NCI-H2171 (cell line): ENCODE results near the gene EFNA3.

Source experiments
- DNase-seq: peaks from one replicate; lab custom pipeline; 2025; lab: John Stamatoyannopoulos, UW

Gene EFNA3

DNA sequence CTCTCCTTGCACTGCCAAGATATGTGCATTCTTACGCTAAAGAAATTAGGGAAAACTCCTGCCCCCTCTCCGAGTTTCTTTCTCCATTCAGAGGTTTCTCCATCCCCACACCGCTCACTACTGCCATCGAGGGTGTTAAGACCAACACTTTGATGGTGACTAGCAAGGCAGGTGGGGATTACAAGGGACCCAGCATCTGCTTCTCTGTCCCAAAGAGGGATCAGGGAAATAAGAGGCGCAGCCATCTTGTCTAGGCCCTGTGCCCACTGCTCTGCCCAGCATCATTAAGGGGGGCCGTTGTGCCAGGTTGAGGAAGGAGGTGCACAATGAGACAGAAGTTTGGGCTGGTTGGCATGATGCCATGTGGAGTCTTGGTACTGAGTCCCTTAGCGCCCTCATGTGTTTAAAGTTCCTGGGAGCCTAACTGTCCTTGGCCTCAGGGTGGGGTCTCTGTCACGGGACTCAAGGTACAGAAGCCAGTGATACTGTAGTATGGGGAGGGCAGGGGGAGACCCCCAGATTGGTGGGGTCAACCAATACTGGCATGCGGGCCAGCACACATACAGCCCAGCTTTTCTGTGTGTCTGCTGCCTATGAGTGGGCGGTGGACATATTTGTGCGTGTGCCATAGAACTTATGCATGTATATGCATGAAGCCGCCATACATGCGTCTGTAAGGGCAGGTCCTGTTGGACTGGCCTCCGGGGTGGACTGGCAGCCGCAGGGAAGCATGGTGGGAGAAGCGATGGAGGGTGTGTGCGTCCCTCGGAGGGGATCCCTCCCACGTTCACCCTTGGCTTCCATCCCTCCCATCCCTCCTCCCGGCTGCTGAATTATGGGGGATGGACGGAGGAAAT is 5.5 kb downstream of the EFNA3 start:
- no peak for DNase-seq

DNA sequence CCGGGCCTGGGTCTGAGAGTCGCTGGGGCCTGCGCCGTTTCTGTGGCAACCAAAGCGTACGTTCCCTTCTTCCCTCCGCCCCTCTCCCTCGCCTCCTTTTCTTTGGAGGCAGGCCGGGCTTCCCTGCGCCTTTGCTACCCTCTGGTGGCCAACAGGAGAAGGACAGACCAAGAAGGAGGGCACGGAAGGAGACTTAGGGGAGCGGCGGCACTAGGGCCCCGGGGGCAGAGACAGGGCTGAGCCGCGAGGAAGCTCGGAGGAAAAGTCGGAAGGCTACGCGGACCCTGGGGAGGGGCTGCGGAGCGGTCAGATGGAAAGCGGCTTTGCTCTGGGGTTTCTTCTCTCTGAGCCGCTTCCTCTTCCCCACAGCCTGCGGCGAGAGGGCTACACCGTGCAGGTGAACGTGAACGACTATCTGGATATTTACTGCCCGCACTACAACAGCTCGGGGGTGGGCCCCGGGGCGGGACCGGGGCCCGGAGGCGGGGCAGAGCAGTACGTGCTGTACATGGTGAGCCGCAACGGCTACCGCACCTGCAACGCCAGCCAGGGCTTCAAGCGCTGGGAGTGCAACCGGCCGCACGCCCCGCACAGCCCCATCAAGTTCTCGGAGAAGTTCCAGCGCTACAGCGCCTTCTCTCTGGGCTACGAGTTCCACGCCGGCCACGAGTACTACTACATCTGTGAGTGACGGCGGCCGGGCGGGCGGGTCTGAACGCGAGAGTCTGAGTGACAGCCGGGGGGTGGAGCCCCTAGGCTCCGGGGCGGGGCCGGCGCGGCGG is 6.3 kb downstream of the EFNA3 start:
- DNase-seq: peak; percentile 91

DNA sequence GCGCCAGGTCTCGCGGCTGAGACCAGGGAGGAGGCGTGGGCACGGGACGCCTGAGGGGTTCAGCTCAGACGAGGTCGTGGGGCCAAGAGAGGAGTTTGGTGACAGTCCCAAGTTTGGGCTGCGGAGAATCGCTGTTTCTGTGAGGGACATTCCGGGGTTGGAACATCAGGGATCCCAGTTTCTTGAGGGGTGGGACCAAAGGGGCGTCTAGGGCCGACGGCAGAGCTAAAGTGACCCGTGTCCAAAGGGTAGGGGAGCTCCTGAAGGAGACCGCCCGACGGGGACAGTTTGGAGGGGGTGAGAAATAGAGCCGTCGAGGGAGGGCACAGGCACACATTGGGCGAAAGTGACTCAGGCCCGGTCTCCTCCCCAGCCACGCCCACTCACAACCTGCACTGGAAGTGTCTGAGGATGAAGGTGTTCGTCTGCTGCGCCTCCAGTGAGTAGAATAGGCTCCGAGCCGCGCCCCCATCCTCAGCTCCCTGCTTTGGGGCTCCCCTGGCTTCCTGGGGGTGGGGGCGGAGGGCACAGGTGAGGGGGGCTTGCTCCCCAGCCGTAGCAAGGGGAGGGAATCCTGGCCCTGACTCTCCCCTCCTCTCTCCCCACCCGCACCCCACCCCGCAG is 7.0 kb downstream of the EFNA3 start:
- peak; percentile 46 for DNase-seq

DNA sequence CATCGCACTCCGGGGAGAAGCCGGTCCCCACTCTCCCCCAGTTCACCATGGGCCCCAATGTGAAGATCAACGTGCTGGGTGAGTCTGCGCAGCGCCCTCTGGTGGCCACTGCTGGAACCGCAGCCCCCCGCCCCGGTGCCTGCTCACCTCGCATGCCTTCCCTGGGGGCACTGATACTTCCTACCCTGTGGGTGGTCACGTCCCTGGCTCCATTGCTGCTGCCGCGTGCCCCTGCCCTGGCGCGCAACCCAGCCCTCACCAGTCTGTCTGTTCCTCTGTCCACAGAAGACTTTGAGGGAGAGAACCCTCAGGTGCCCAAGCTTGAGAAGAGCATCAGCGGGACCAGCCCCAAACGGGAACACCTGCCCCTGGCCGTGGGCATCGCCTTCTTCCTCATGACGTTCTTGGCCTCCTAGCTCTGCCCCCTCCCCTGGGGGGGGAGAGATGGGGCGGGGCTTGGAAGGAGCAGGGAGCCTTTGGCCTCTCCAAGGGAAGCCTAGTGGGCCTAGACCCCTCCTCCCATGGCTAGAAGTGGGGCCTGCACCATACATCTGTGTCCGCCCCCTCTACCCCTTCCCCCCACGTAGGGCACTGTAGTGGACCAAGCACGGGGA is 7.6 kb downstream of the EFNA3 start:
- DNase-seq: no peak

DNA sequence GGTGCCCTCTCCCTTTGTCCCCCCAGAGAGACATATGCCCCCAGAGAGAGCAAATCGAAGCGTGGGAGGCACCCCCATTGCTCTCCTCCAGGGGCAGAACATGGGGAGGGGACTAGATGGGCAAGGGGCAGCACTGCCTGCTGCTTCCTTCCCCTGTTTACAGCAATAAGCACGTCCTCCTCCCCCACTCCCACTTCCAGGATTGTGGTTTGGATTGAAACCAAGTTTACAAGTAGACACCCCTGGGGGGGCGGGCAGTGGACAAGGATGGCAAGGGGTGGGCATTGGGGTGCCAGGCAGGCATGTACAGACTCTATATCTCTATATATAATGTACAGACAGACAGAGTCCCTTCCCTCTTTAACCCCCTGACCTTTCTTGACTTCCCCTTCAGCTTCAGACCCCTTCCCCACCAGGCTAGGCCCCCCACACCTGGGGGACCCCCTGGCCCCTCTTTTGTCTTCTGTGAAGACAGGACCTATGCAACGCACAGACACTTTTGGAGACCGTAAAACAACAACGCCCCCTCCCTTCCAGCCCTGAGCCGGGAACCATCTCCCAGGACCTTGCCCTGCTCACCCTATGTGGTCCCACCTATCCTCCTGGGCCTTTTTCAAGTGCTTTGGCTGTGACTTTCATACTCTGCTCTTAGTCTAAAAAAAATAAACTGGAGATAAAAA is 8.4 kb downstream of the EFNA3 start:
- DNase-seq: no peak

DNA sequence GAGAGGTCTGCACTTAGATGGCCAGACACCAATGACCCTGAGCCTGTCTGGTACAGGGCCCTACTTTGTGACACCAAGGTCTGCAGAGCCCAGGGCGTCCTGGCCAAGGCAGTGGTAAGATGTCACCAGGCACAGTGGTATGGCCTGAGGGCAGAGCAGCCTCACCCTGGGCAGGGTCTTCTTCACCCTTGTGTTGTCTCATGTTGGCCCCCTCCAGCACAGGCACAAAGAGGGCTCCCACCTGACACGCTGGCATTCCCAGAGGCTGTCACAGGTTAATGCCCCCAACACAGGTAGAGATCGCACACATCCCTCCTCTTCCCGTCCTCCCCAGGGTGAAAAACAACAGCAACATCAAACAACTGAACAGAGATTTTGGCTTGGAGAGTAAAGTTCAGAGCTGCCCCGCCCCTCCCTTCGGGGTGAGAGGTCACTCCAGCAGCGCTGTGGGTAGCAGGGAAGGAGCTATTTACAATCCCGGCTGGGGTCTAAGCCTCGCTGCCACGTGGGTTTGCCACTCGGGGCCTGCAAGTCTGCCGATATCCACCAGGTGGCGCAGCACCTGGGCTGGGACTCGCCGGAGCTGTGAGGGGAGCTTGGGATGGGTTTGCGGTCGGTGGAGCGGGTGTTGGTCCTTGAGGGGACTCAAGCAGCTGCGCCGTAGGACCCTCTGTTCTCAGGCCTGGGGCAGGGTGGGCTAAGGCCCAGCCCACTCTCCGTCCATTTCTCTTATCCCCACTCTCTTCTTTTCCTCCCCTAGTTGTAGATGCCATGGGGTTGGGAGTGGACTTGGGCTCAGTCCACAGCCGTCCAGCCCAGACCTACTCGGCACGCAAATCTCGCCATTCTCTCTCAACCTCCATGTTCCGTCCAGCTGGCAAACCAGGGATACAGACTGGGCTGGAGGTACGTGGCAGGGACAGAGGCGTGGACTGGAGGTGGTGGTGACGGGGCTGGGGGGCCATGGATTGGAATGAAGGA is 12.7 kb downstream of the EFNA3 start:
- peak; percentile 58 for DNase-seq

DNA sequence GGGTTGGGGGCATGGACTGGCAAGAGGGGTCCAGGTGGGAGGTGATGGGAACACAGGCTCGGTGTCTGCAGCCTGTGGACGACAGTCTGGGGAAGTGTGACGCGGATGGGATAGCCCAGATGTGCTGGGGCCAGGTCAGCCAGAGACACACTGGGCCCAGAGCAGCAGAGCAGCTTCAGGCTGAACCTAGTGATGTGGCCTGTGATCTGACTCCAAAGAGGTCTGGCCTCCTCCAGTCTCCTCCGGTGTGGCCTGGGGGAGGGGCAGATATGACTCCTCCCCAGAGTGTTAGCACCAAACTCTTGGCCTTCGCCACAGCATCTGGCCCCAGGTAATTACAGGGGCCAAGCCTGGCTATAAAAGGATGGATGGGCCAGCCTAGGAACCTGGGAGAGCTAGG is 13.5 kb downstream of the EFNA3 start:
- DNase-seq: no peak

DNA sequence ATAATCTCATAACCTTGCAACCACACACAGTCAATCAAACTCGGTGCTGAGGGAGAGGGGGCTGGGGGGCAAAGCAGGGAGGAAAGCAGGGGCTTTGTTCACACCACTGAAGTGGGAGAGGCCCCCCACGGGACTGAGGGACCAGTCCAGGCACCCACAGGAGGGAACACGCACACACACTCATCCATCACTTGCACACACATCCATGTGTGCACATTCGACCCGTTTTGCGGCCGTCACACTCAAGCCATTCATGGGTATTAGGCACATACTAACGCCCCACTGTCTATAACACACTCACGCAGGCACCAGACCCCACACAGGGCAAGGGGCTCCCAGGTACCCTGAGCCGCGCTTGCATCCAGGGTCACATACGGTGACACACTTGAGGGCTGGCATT is 14.0 kb downstream of the EFNA3 start:
- no peak for DNase-seq

DNA sequence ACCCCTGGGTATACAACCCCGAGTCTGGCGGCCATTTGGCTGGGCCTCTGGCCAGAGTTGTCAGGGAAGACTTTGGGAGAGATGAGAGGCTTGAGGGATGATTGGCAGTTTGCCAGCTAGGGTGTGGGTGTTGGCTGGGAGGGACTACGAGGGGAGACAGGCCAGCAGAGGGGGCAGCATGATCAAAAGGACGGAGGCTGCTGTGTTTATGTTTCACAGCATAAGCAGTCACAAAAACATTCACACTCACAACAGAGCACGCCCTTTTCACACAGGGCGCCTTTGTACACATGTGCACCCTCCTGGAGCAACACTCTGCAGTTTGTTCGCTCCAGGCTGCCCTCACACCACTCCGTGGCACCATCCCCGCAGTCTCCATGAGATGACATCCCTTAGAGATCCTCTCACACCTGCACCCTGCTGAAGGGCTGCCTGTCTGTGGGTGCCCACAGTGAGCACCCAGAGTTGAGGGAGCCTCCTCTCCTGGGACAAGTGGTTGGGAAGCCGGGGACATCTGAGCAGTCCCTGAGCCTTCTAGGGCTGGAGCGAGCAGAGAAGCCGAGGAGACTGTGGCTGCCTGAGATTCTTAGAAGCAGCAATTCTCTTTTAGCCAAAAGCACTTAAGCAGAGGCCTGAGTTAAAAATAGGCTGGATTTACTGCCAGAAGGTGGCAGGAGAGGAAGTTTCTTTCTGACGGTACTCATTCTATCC is 15.4 kb downstream of the EFNA3 start:
- peak; percentile 62 for DNase-seq

DNA sequence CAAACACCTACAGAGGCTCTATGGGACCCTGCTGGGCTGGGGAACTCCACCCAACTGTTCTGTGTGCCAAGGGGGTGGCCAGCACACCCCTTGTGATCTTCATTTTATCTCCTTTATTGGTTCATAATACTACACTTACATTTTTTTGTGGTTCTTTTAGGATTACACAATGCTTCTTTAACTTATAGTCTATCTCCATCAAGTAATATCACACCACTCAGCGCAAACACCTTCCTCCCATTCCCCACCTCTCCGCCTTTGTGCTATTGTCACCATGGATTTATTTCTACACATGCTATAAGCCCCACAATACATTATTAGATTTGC is 15.9 kb downstream of the EFNA3 start:
- DNase-seq: no peak

DNA sequence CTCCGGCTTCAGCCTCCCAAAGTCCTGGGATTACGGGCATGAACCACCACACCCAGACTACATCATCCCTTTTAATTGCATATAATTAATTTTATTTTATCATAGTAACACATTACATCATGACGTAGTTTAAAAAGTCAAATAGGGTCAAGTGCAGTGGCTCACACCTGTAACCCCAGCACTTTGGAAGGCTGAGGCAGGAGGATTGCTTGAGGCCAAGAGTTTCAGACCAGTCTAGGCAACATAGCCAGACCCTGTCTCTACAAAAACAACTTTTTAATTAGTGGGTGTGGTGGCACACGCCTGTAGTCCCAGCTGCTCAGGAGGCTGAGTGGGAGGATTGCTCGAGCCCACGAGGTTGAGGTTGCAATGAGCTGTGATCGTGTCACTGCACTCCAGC is 20.7 kb downstream of the EFNA3 start:
- DNase-seq: no peak

DNA sequence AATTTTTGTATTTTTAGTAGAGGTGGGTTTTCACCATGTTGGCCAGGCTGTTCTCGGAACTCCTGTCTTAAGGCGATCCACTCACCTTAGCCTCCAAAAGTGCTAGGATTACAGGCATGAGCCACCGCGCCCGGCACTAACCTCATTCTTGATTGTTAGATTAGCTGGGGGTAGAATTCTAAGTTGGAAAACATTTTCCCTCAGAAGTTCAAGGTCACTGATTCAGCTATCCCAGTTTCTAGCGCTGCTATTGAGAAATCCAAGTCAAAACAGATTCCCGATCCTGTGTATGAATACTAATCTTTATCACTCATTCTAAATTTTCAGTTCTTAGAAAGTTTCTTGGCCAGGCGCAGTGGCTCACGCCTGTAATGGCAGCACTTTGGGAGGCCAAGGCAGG is 24.7 kb downstream of the EFNA3 start:
- DNase-seq: no peak

DNA sequence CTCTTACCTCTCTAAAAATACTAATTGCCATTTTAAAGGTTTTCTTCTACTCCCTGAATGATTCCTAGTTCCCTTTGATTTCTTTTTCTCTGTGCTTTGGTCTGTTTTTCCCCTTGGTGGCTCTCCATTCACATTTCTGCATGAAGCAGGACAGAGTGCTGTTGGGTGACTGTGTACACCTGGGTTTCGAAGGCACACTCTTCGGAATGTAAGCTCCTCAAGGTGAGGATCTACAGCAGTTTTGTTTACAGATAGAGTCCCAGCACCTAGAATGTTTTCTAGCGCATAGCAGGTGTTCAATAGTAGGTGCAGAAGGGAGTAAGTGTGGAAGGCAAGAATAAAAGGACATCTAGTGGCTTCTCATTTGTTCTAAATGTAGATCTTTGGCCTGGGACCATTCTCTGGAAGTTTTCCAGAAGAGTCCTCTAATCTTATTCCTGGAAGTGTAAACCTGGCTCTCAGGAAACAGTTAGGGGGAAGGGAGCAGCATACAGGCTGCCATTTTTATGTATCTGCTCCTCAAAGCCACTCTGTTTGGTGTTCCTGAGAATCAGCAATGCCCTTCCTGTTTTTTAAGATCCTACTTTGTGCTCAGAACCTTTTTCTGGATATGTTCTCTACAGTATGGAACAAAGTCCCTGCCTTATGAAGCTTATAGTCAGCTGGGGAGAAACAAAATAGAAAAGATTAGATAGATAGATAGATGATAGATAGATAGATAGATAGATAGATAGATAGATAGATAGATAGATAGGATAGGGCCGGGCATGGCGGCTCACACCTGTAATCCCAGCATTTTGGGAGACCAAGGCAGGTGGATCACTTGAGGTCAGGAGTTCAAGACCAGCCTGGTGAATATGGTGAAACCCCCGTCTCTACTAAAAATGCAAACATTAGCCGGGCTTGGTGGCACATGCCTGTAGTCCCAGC is 26.2 kb downstream of the EFNA3 start:
- no peak for DNase-seq

DNA sequence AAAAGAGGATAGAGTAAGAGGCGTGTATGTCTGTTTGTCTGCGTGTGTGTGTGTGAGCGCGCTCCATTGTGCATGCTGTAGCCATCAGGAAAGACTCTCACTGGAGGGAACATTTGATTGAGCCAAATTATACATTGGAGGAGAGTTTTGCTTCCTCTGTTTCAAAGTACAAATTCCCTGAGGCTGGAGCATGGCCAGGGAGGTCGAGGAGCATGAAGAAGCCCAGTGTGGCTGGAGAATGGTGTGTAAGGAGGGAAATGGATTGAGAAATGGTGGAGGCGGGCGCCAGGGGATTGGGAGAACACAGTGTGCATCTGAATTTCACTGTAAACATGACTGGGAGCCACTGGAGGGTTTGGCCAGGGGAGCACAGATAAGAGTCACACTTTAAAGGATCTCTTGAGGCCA is 27.0 kb downstream of the EFNA3 start:
- no peak for DNase-seq

DNA sequence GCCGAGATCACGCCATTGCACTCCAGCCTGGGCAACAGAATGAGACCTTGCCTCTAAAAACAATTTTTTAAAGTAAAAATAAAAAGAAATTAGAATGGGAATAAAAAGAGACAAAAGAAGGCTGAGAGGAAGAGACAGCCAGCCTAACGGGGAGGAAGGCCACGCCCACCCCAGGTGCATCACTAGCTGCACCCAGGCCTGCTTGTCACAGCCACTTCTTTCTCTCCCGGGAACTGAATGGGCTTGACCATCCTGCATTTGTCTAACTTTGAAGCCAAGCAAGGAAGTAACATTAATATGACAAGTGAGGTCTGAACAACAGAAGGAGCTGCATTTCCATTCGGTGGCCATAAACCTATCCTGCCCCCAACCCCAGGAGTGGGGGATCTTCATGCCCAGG is 28.2 kb downstream of the EFNA3 start:
- DNase-seq: no peak

DNA sequence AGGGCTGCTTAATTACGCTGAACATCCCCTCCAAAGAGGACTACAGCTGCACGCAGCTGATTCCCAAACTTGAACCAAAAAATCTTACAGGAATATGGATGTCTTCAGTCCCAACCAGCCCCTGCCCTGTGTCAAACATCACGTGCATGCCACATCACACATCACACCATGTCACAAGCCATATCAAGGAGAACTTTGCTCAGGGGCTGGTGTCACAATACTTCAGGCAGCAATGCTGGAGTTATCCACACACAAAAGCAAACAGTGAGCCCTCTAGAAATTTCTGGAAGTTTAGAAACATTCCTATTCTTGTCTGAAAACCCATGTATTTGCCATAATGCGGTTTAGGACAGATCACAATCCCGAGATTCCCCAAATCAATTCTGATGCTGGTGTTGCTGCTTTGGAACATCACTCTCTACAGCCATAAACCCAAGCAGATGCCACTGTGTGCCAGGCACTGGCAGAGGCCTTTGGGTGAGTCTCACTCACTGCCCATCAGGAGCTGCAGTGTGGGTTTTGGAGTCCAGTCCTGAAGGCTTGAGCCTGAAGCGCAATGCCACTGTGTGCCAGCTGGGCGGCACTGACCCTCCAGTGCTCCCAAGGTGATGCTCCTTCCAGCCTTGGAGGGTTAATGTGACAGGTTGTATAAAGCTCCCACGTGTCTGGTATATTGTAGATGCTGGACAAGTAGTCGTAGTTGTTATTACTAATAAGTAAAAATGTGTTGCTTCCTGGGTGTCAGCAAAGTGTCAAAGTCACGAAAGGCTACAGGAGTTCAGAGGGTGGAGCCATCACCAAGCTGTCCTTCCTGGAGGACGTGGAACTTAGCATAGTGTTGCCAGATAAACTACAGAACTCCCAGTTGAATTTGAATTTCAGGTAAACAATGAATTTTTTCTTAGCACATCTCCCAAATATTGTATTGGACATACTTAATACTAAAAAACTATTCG is 28.9 kb downstream of the EFNA3 start:
- DNase-seq: no peak

DNA sequence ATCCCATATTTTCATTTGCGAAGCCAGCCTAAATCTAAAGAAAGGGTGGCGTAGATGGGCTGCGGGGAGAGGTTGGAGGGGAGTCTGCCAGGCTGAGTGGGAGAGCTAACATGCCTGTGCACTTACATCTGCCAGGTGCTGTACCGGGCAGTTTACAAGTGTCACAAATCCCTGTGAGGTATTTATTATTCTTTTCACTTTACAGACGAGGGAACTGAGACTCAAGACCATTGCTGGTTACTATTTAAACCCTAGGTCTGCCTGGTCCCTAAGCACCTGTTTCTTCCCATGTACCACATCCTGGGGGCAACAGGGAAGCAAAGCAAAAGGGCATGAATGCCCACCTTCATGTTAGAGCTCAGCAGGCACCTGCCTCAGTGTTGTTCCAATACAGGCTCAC is 29.7 kb downstream of the EFNA3 start:
- DNase-seq: no peak

DNA sequence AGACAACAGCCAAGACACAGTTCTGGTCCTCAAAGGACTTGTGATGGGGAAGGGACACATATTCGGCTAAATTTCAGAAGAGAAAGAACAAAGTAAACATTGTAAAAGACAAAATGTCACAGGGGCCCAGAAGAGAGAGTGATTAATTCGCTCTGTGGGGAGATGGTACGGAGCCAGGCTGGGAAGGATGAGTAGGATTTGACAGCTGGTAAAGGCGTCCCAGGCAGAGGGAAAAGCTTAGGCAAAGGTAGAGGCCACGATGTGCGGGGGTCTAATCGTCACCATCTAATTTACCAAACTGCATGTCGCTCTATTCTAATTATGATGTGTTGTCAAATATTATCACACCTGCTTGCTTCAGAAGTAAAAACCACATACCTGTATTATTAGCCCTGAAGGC is 31.7 kb downstream of the EFNA3 start:
- no peak for DNase-seq
